ENCODE data around the gene TBL1X. TPM values are rescaled to one million over a fixed set of nuclear protein-coding genes. Genes with fewer than 3 reads are reported as not detected.

Gene TBL1X
- total and polyA plus RNA-seq, 2 experiments from 2014 or later: 8.7 to 26.9 TPM

- Histone ChIP-seq H4K20me1 (replicated peaks; ENCODE audit: insufficient read depth) (no peaks in the 10 kb centered on the region), H3K27me3 (ENCODE audit: insufficient read depth) (no peaks in the 10 kb centered on the region), H3K36me3 (ENCODE audit: insufficient read depth) (no peaks in the 10 kb centered on the region), H3F3A (replicated peaks; ENCODE audit: low read depth) (no peaks in the 10 kb centered on the region), H3K4me3 (no peak overlapping the region), H3K4me1 (ENCODE audit: insufficient read depth) (no peaks in the 10 kb centered on the region), H3K27ac (ENCODE audit: low read depth) (no peak overlapping the region), H3K4me2 (no peak overlapping the region), H2AFZ (no peak overlapping the region), H3K9me2 (ENCODE audit: insufficient read depth) (no peaks in the 10 kb centered on the region), H3K79me2 (replicated peaks; ENCODE audit: insufficient read depth) (peaks cover 14% of the 10 kb centered on the region)
- Mint-ChIP-seq H3K36me3 (ENCODE audit: low read depth) (peaks cover 4% of the 10 kb centered on the region; the same call in 1 of the 3 replicates), H3K27me3 (ENCODE audit: insufficient read depth, low read depth, poor library complexity) (peaks cover 4% of the 10 kb centered on the region), H3K9me3 (no peaks in the 10 kb centered on the region; the same call in 2 of the 3 replicates), H3K4me1 (peaks cover 15% of the 10 kb centered on the region; the same call in 2 of the 3 replicates), H3K27ac (no peak overlapping the region), H3K4me3 (no peak overlapping the region)
- ATAC-seq (no peak), DNase-seq (ENCODE audit: low spot score) (no peak)
- TF ChIP-seq EZH2phosphoT487 (IDR thresholded peaks at IDR 0.05; ENCODE audit: unreplicated experiment) (no peak), CTCF (conservative IDR thresholded peaks at IDR 0.05; ENCODE audit: low read depth in 2 of 2) (no peak), NANOG (IDR thresholded peaks at IDR 0.05; ENCODE audit: borderline replicate concordance) (no peak), ZNF114 (CRISPR knock-in tag; IDR thresholded peaks at IDR 0.05) (no peak), REST (IDR thresholded peaks at IDR 0.05; ENCODE audit: unreplicated experiment) (no peak), ZNF331 (CRISPR knock-in tag; IDR thresholded peaks at IDR 0.05; ENCODE audit: low read depth) (no peak)
These were observed 96.3 kb downstream of the TBL1X start for GRCh38 chrX:9561199-9561598.

- Histone ChIP-seq H4K20me1 (replicated peaks; ENCODE audit: insufficient read depth) (no peaks in the 10 kb centered on the region), H3K4me1 (ENCODE audit: insufficient read depth) (no peaks in the 10 kb centered on the region), H3K9me2 (ENCODE audit: insufficient read depth) (no peaks in the 10 kb centered on the region), H3K27me3 (ENCODE audit: insufficient read depth) (no peaks in the 10 kb centered on the region), H3K4me3 (no peak overlapping the region), H3K79me2 (replicated peaks; ENCODE audit: insufficient read depth) (peaks cover 14% of the 10 kb centered on the region), H3K4me2 (no peak overlapping the region), H3K36me3 (ENCODE audit: insufficient read depth) (no peaks in the 10 kb centered on the region), H3K27ac (ENCODE audit: low read depth) (no peak overlapping the region), H2AFZ (no peak overlapping the region), H3F3A (replicated peaks; ENCODE audit: low read depth) (no peaks in the 10 kb centered on the region)
- no peaks in the 10 kb centered on the region; the same call in 2 of the 3 replicates for H3K9me3 Mint-ChIP-seq
- peaks cover 15% of the 10 kb centered on the region; the same call in 2 of the 3 replicates for H3K4me1 Mint-ChIP-seq
- no peak for ATAC-seq
- H3K4me3 Mint-ChIP-seq: no peak overlapping the region
- H3K27ac Mint-ChIP-seq: no peak overlapping the region
- H3K36me3 Mint-ChIP-seq (ENCODE audit: low read depth): peaks cover 4% of the 10 kb centered on the region; the same call in 1 of the 3 replicates
- no peak for DNase-seq (ENCODE audit: low spot score)
- peaks cover 1% of the 10 kb centered on the region for H3K27me3 Mint-ChIP-seq (ENCODE audit: insufficient read depth, low read depth, poor library complexity)
- TF ChIP-seq JUNB (IDR thresholded peaks at IDR 0.05; ENCODE audit: unreplicated experiment) (no peak), ZNF114 (CRISPR knock-in tag; IDR thresholded peaks at IDR 0.05) (no peak), POLR2AphosphoS5 (IDR thresholded peaks at IDR 0.05; ENCODE audit: low read depth) (no peak), ZNF462 (CRISPR knock-in tag; IDR thresholded peaks at IDR 0.05) (no peak), STAT1 (IDR thresholded peaks at IDR 0.05; ENCODE audit: unreplicated experiment) (no peak), EZH2 (IDR thresholded peaks at IDR 0.05; ENCODE audit: low read depth, unreplicated experiment) (no peak)
These were observed 98.0 kb downstream of the TBL1X start for GRCh38 chrX:9562851-9563250.

Data from GM23338 (cell line).